IPS-18c (cell line): ENCODE measurements around the gene UGP2.
"Not testable (repeated sequence)": the region's sequence is repeated elsewhere in the genome, so short reads cannot be mapped to it uniquely, and the experiment has no call there.

Experiments used
- H3K4me3 ChIP-seq: 2 replicates; pipeline ENCODE4 v1.7.0; 2013; ENCODE audit warnings: low read depth, mild to moderate bottlenecking, low read length, moderate library complexity; ENCODE audit not compliant: insufficient read depth
- H3K9me3 ChIP-seq: one replicate; pipeline ENCODE4 v1.6.1; 2013; ENCODE audit warnings: mild to moderate bottlenecking, low read length, moderate library complexity; ENCODE audit not compliant: control insufficient read depth, insufficient read depth

UGP2 gene

GRCh38 chr2:63926815-63927214 is 85.1 kb downstream of the UGP2 start:
- Histone ChIP-seq H3K9me3 (no peaks in the 10 kb centered on the region), H3K4me3 (no peak overlapping the region)

DNA sequence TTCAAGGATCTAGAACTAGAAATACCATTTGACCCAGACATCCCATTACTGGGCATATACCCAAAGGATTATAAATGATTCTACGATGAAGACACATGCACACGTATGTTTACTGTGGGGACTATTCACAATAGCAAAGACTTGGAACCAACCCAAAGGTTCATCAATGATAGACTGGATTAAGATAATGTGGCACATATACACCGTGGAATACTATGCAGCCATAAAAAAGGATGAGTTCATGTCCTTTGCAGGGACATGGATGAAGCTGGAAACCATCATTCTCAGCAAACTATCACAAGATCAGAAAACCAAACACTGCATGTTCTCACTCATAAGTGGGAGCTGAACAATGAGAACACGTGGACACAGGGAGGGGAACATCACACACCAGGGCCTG is 90.4 kb downstream of the UGP2 start:
- H3K9me3 ChIP-seq, H3K4me3 ChIP-seq: not testable (repeated sequence)
